H9 (cell line): ENCODE data around the gene DNAJC12. TPM values are rescaled to one million over a fixed set of nuclear protein-coding genes. Genes with fewer than 3 reads are reported as not detected.

Source experiments
- DNase-seq: peaks from one replicate; pipeline ENCODE4 v3.0.0-alpha.2; 2017
- H2AFZ ChIP-seq: one replicate; pipeline ENCODE4 v1.6.1; 2013; ENCODE audit warnings: mild to moderate bottlenecking, low read length, control low read depth, moderate library complexity
- H2AK5ac ChIP-seq: 2 replicates; pipeline ENCODE4 v1.6.1; 2013; ENCODE audit warnings: low read length, control low read depth, mixed read lengths; ENCODE audit not compliant: insufficient read length
- H2BK120ac ChIP-seq: one replicate; pipeline ENCODE4 v1.6.1; 2013; ENCODE audit warnings: low read depth, mild to moderate bottlenecking, low read length, control low read depth, inconsistent platforms; ENCODE audit not compliant: poor library complexity, severe bottlenecking
- H2BK12ac ChIP-seq: 2 replicates; pipeline ENCODE4 v1.6.1; 2013; ENCODE audit warnings: low read length, control low read depth, mixed read lengths, low read depth; ENCODE audit not compliant: insufficient read length
- H2BK15ac ChIP-seq: 2 replicates; pipeline ENCODE4 v1.6.1; 2013; ENCODE audit warnings: low read depth, low read length, control low read depth
- H2BK20ac ChIP-seq: one replicate; pipeline ENCODE4 v1.6.1; 2013; ENCODE audit warnings: low read depth, mild to moderate bottlenecking, low read length, control low read depth, inconsistent platforms; ENCODE audit not compliant: poor library complexity, severe bottlenecking
- H2BK5ac ChIP-seq: 2 replicates; pipeline ENCODE4 v1.6.1; 2013; ENCODE audit warnings: low read length, control low read depth, mixed read lengths; ENCODE audit not compliant: insufficient read length
- H3K14ac ChIP-seq: 2 replicates; pipeline ENCODE4 v1.6.1; 2013; ENCODE audit warnings: low read length, control low read depth; ENCODE audit not compliant: insufficient read depth
- H3K18ac ChIP-seq: 2 replicates; pipeline ENCODE4 v1.6.1; 2013; ENCODE audit warnings: low read depth, mild to moderate bottlenecking, mixed read lengths, low read length, control low read depth; ENCODE audit not compliant: insufficient read length
- H3K23ac ChIP-seq: 2 replicates; pipeline ENCODE4 v1.6.1; 2013; ENCODE audit warnings: low read length, control low read depth, mixed read lengths, low read depth; ENCODE audit not compliant: insufficient read length
- H3K23me2 ChIP-seq: 2 replicates; pipeline ENCODE4 v1.6.1; 2013; ENCODE audit warnings: low read depth, mild to moderate bottlenecking, mixed read lengths, low read length, control low read depth; ENCODE audit not compliant: insufficient read length, poor library complexity, severe bottlenecking
- H3K27ac ChIP-seq: 2 replicates; pipeline ENCODE4 v1.5.1; 2013; ENCODE audit warnings: low read length, control low read depth, mixed read lengths, low read depth; ENCODE audit not compliant: insufficient read length
- H3K27me3 ChIP-seq: 2 replicates; pipeline ENCODE4 v1.6.1; 2013; ENCODE audit warnings: low read length, control low read depth, inconsistent platforms; ENCODE audit not compliant: insufficient read depth
- H3K4ac ChIP-seq: 2 replicates; pipeline ENCODE4 v1.6.1; 2013; ENCODE audit warnings: low read depth, mild to moderate bottlenecking, control low read depth, inconsistent platforms, low read length, moderate library complexity
- H3K4me1 ChIP-seq: 2 replicates; pipeline ENCODE4 v1.6.1; 2013; ENCODE audit warnings: low read length, control low read depth, inconsistent platforms; ENCODE audit not compliant: insufficient read depth
- H3K4me2 ChIP-seq: 2 replicates; pipeline ENCODE4 v1.6.1; 2013; ENCODE audit warnings: low read length, control low read depth, mixed read lengths; ENCODE audit not compliant: insufficient read length, insufficient read depth
- H3K56ac ChIP-seq: 2 replicates; pipeline ENCODE4 v1.6.1; 2013; ENCODE audit warnings: low read depth, mild to moderate bottlenecking, mixed read lengths, low read length, control low read depth; ENCODE audit not compliant: insufficient read length
- H3K79me1 ChIP-seq: 2 replicates; pipeline ENCODE4 v1.6.1; 2013; ENCODE audit warnings: low read depth, mild to moderate bottlenecking, moderate library complexity, low read length, control low read depth, inconsistent platforms; ENCODE audit not compliant: insufficient read depth, poor library complexity, severe bottlenecking
- H3K79me2 ChIP-seq: 2 replicates; pipeline ENCODE4 v1.6.1; 2013; ENCODE audit warnings: low read length, control low read depth, inconsistent platforms; ENCODE audit not compliant: insufficient read depth
- H3K9ac ChIP-seq: 2 replicates; pipeline ENCODE4 v1.6.1; 2013; ENCODE audit warnings: low read length, control low read depth, mixed read lengths; ENCODE audit not compliant: insufficient read length; ENCODE audit errors: extremely low read depth
- H3K9me3 ChIP-seq: one replicate; pipeline ENCODE4 v1.6.1; 2013; ENCODE audit warnings: low read depth, low read length, inconsistent platforms; ENCODE audit not compliant: control insufficient read depth
- H3T11ph ChIP-seq: one replicate; pipeline ENCODE4 v1.6.1; 2013; ENCODE audit warnings: mild to moderate bottlenecking, low read length, control low read depth, inconsistent platforms
- H4K20me1 ChIP-seq: one replicate; pipeline ENCODE4 v1.6.1; 2013; ENCODE audit not compliant: control insufficient read depth, insufficient read length, insufficient read depth
- H4K5ac ChIP-seq: 2 replicates; pipeline ENCODE4 v1.6.1; 2013; ENCODE audit warnings: low read depth, mild to moderate bottlenecking, mixed read lengths, low read length, control low read depth; ENCODE audit not compliant: insufficient read length
- H4K8ac ChIP-seq: replicated peaks from 2 replicates; pipeline ENCODE4 v1.6.1; 2013; ENCODE audit warnings: low read length, control low read depth, mixed read lengths, low read depth; ENCODE audit not compliant: insufficient read length
- H4K91ac ChIP-seq: 2 replicates; pipeline ENCODE4 v1.6.1; 2013; ENCODE audit warnings: low read depth, mild to moderate bottlenecking, moderate library complexity, mixed read lengths, low read length, control low read depth; ENCODE audit not compliant: insufficient read length
- H3K27ac Mint-ChIP-seq, 3 experiments: 2 replicates in 2 of 3; 3 replicates in 1 of 3; pipeline ENCODE4 v1.8.0; 2020 to 2021; ENCODE audit warnings: mixed read lengths in 3 of 3, mild to moderate bottlenecking in 1 of 3, moderate library complexity in 1 of 3
- H3K27me3 Mint-ChIP-seq: 2 replicates; pipeline ENCODE4 v1.8.0; 2021; ENCODE audit warnings: low read depth, mild to moderate bottlenecking, moderate library complexity, mixed read lengths
- H3K36me3 Mint-ChIP-seq, 3 experiments: 2 replicates in 2 of 3; 3 replicates in 1 of 3; pipeline ENCODE4 v1.8.0; 2020 to 2021; ENCODE audit warnings: low read depth in 3 of 3, mixed read lengths in 3 of 3; ENCODE audit not compliant: insufficient read depth in 1 of 3
- H3K4me1 Mint-ChIP-seq, 2 experiments: 2 replicates each; pipeline ENCODE4 v1.8.0; 2020; ENCODE audit warnings: mixed read lengths in 2 of 2
- H3K4me3 Mint-ChIP-seq, 2 experiments: 2 replicates in 1 of 2; 3 replicates in 1 of 2; pipeline ENCODE4 v1.8.0; 2020 to 2021; ENCODE audit warnings: mild to moderate bottlenecking in 2 of 2, mixed read lengths in 2 of 2, moderate library complexity in 1 of 2
- H3K9me3 Mint-ChIP-seq, 2 experiments: 2 replicates in 1 of 2; 3 replicates in 1 of 2; pipeline ENCODE4 v1.8.0; 2020; ENCODE audit warnings: mild to moderate bottlenecking in 2 of 2, mixed read lengths in 2 of 2, moderate library complexity in 1 of 2
- WGBS: extraction: QIAGEN DNeasy Blood & Tissue Kit; methylation state at CpG from one replicate; pipeline ENCODE4 v1.1.7; 2013; ENCODE audit warnings: missing lambda C conversion rate, low lambda C conversion rate, mixed read lengths; ENCODE audit not compliant: insufficient read length; ENCODE audit errors: extremely low coverage; 5-methylcytosine and 5-hydroxymethylcytosine counted together
- total RNA-seq: library from RNA; stranded (reverse); gene quantifications from 2 replicates; pipeline ENCODE4 v1.2.1, GENCODE V29; 2021
- TF ChIP-seq, protein P1 (sequence below): fragments of 200-600 bp; sonication (generic); conservative IDR thresholded peaks from 3 replicates; pipeline ENCODE4 v1.8.0; 2021; ENCODE audit warnings: antibody characterized with exemption, mild to moderate bottlenecking

Gene DNAJC12
- total RNA-seq, 1 experiment from 2014 or later = 0.85 TPM

DNA sequence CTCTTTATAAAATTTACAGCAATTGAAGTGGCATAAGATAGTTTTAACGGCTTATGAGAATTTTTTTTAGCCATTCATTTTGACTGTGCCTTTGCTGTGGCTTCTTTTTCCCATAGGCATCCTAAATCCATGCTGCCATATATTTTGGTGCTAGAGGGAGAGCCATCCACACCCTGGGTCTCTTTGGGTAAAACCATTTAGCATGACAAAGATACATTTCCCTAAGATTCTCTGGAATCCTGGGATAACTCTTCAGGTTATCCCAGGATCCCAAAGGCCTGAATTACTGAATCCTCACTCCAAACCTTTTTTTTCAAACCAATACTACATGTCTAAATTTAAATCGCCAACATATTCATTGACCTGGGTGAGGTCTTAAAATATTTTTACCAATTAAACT is 28.9 kb downstream of the DNAJC12 start:
- Histone ChIP-seq H2AFZ (no peak overlapping the region), H3K79me1 (no peaks in the 10 kb centered on the region), H2BK5ac (no peak overlapping the region), H3K9me3 (no peaks in the 10 kb centered on the region), H3K27me3 (no peaks in the 10 kb centered on the region), H2AK5ac (no peak overlapping the region), H2BK12ac (no peak overlapping the region), H3K56ac (no peak overlapping the region), H3K79me2 (no peaks in the 10 kb centered on the region), H3K27ac (no peak overlapping the region), H3K23ac (no peak overlapping the region), H4K91ac (no peak overlapping the region), H2BK20ac (no peak overlapping the region), H2BK120ac (no peak overlapping the region), H3K4ac (no peak overlapping the region), H4K8ac (no peak overlapping the region), H2BK15ac (no peak overlapping the region), H3K4me1 (peaks cover 5% of the 10 kb centered on the region), H3K18ac (no peak overlapping the region), H3K23me2 (no peaks in the 10 kb centered on the region), H3K9ac (no peak overlapping the region), H3K4me2 (no peak overlapping the region), H3K14ac (no peak overlapping the region), H4K5ac (no peak overlapping the region), H4K20me1 (no peaks in the 10 kb centered on the region), H3T11ph (no peak overlapping the region)
- no peak overlapping the region for H3K4me3 Mint-ChIP-seq
- peaks cover 0 to 10% (median 2%) of the 10 kb centered on the region in 3 experiments; a peak in 4 of 7 replicates for H3K36me3 Mint-ChIP-seq
- WGBS = 100% methylated on average over 1 of the region's 2 CpGs
- H3K27ac Mint-ChIP-seq = peak overlapping the region in 2 of 3 experiments; percentile 23 to 90; a peak in 2 of 7 replicates
- peaks cover 21% of the 10 kb centered on the region in 2 experiments for H3K4me1 Mint-ChIP-seq
- H3K27me3 Mint-ChIP-seq = no peaks in the 10 kb centered on the region; the same call in 1 of the 2 replicates
- TF ChIP-seq, protein P1, sequence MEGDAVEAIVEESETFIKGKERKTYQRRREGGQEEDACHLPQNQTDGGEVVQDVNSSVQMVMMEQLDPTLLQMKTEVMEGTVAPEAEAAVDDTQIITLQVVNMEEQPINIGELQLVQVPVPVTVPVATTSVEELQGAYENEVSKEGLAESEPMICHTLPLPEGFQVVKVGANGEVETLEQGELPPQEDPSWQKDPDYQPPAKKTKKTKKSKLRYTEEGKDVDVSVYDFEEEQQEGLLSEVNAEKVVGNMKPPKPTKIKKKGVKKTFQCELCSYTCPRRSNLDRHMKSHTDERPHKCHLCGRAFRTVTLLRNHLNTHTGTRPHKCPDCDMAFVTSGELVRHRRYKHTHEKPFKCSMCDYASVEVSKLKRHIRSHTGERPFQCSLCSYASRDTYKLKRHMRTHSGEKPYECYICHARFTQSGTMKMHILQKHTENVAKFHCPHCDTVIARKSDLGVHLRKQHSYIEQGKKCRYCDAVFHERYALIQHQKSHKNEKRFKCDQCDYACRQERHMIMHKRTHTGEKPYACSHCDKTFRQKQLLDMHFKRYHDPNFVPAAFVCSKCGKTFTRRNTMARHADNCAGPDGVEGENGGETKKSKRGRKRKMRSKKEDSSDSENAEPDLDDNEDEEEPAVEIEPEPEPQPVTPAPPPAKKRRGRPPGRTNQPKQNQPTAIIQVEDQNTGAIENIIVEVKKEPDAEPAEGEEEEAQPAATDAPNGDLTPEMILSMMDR = no peak
- no peak for DNase-seq
- H3K9me3 Mint-ChIP-seq = peaks cover 3 to 8% of the 10 kb centered on the region in 2 experiments; a peak in 4 of 5 replicates
